H1 (cell line): ENCODE results near the gene OR2D3. TPM values are rescaled to one million over a fixed set of nuclear protein-coding genes. Genes with fewer than 3 reads are reported as not detected.

Experiments used
- CTCF ChIA-PET: fragments of 300-600 bp; sonication (Branson Sonifier 250); formaldehyde crosslinking; loops from one replicate; lab custom pipeline; 2021; ENCODE audit not compliant: partially characterized antibody; lab: Charles Lee
- POLR2A ChIA-PET: fragments of 300-600 bp; sonication (Branson Sonifier 250); formaldehyde crosslinking; loops from one replicate; lab custom pipeline; 2021; ENCODE audit warnings: inconsistent platforms; ENCODE audit not compliant: partially characterized antibody; lab: Charles Lee
- DNase-seq, 2 experiments: peaks; one replicate each; pipeline versions ENCODE4 v3.0.0 to v3.0.0-alpha.2; 2010 to 2022; ENCODE audit warnings: low spot score in 2 of 2, low read depth in 1 of 2, mixed read lengths in 1 of 2
- FAIRE-seq: peaks from 2 replicates; lab custom pipeline; 2011; peaks lifted over from hg19 to GRCh38; lab: Jason Lieb, UNC
- H2AFZ ChIP-seq: 2 replicates; pipeline ENCODE4 v1.8.1; 2012; ENCODE audit warnings: low read length, inconsistent platforms
- H2AK5ac ChIP-seq: 2 replicates; pipeline ENCODE4 v1.6.1; 2013; ENCODE audit warnings: low read depth, low read length
- H2BK120ac ChIP-seq: replicated peaks from 2 replicates; pipeline ENCODE3; 2013; ENCODE audit warnings: low read depth, low read length, inconsistent platforms
- H2BK12ac ChIP-seq: 2 replicates; pipeline ENCODE4 v1.6.1; 2013; ENCODE audit warnings: low read depth, low read length
- H2BK15ac ChIP-seq: 2 replicates; pipeline ENCODE4 v1.6.1; 2013; ENCODE audit warnings: low read length
- H2BK20ac ChIP-seq: 2 replicates; pipeline ENCODE4 v1.6.1; 2013; ENCODE audit warnings: low read length
- H2BK5ac ChIP-seq: 2 replicates; pipeline ENCODE4 v1.6.1; 2013; ENCODE audit warnings: low read depth, low read length
- H3K14ac ChIP-seq: 2 replicates; pipeline ENCODE4 v1.6.1; 2013; ENCODE audit warnings: inconsistent platforms; ENCODE audit not compliant: insufficient read length
- H3K18ac ChIP-seq: 2 replicates; pipeline ENCODE4 v1.6.1; 2013; ENCODE audit warnings: low read length; ENCODE audit errors: extremely low read depth
- H3K23ac ChIP-seq: 2 replicates; pipeline ENCODE4 v1.6.1; 2013; ENCODE audit warnings: inconsistent platforms; ENCODE audit not compliant: insufficient read length
- H3K23me2 ChIP-seq: 2 replicates; pipeline ENCODE4 v1.6.1; 2013; ENCODE audit warnings: low read depth, low read length
- H3K27ac ChIP-seq: 2 replicates; pipeline ENCODE4 v1.6.1; 2011; ENCODE audit warnings: low read depth, low read length, inconsistent platforms
- H3K27me3 ChIP-seq, 4 experiments: replicated peaks in 1 of 4; 1 replicate in 1 of 4; 2 replicates in 3 of 4; pipeline versions ENCODE4 v1.6.1 to v1.8.1; 2011 to 2013; ENCODE audit warnings: low read length in 3 of 4, mild to moderate bottlenecking in 3 of 4, inconsistent platforms in 2 of 4, mixed read lengths in 2 of 4, moderate library complexity in 1 of 4; ENCODE audit not compliant: control insufficient read depth in 3 of 4, insufficient read depth in 3 of 4; ENCODE audit errors: extremely low read depth in 1 of 4
- H3K36me3 ChIP-seq, 4 experiments: 2 replicates each; pipeline versions ENCODE4 v1.6.1 to v1.8.1; 2011 to 2013; ENCODE audit warnings: mild to moderate bottlenecking in 4 of 4, low read length in 3 of 4, moderate library complexity in 2 of 4, control low read depth in 1 of 4, inconsistent platforms in 1 of 4; ENCODE audit not compliant: insufficient read depth in 4 of 4, control insufficient read depth in 2 of 4
- H3K4ac ChIP-seq: replicated peaks from 2 replicates; pipeline ENCODE3; 2013; ENCODE audit warnings: low read length, low read depth, mixed read lengths, inconsistent platforms; ENCODE audit not compliant: insufficient read length
- H3K4me1 ChIP-seq, 4 experiments: replicated peaks in 1 of 4; 1 replicate in 1 of 4; 2 replicates in 3 of 4; pipeline versions ENCODE4 v1.6.1 to v1.8.1; 2011 to 2013; ENCODE audit warnings: low read length in 3 of 4, inconsistent platforms in 2 of 4, mixed read lengths in 1 of 4; ENCODE audit not compliant: insufficient read depth in 4 of 4, control insufficient read depth in 3 of 4
- H3K4me2 ChIP-seq, 2 experiments: 2 replicates each; pipeline versions ENCODE4 v1.6.1 to v1.8.1; 2011 to 2013; ENCODE audit warnings: low read depth in 2 of 2, low read length in 2 of 2, control low read depth in 1 of 2, inconsistent platforms in 1 of 2, mild to moderate bottlenecking in 1 of 2; ENCODE audit not compliant: insufficient read depth in 1 of 2
- H3K4me3 ChIP-seq, 4 experiments: fragments of 200-600, 300-600 bp in 1 of 4; sonication (generic), shearing (Covaris generic), sonication (Bioruptor Twin) in 1 of 4; 2 replicates each; pipeline versions ENCODE4 v1.5.1 to v1.8.1; 2011 to 2016; ENCODE audit warnings: low read length in 4 of 4, low read depth in 3 of 4, control low read depth in 2 of 4, inconsistent platforms in 2 of 4, mild to moderate bottlenecking in 2 of 4, mixed read lengths in 1 of 4, moderate library complexity in 1 of 4; ENCODE audit not compliant: insufficient read depth in 2 of 4; ENCODE audit errors: extremely low read depth in 1 of 4
- H3K56ac ChIP-seq: replicated peaks from 2 replicates; pipeline ENCODE3; 2013; ENCODE audit warnings: low read depth, mild to moderate bottlenecking, mixed read lengths, low read length, inconsistent platforms; ENCODE audit not compliant: insufficient read length
- H3K79me1 ChIP-seq: 2 replicates; pipeline ENCODE4 v1.6.1; 2013; ENCODE audit warnings: low read depth, low read length, control low read depth
- H3K79me2 ChIP-seq, 2 experiments: 2 replicates each; pipeline versions ENCODE4 v1.6.1 to v1.8.1; 2012 to 2013; ENCODE audit warnings: low read length in 2 of 2, mild to moderate bottlenecking in 2 of 2, inconsistent platforms in 1 of 2; ENCODE audit not compliant: insufficient read depth in 2 of 2, control insufficient read depth in 1 of 2
- H3K9ac ChIP-seq, 4 experiments: replicated peaks in 1 of 4; 1 replicate in 1 of 4; 2 replicates in 3 of 4; pipeline versions ENCODE4 v1.6.1 to v1.8.1; 2011 to 2013; ENCODE audit warnings: low read depth in 3 of 4, low read length in 3 of 4, control low read depth in 2 of 4, mild to moderate bottlenecking in 2 of 4, moderate library complexity in 2 of 4, inconsistent platforms in 1 of 4; ENCODE audit errors: extremely low read depth in 1 of 4
- H3K9me3 ChIP-seq, 2 experiments: 2 replicates each; pipeline versions ENCODE4 v1.6.1 to v1.8.1; 2012 to 2013; ENCODE audit warnings: mild to moderate bottlenecking in 2 of 2, moderate library complexity in 2 of 2, control low read depth in 1 of 2, inconsistent platforms in 1 of 2, low read depth in 1 of 2, low read length in 1 of 2, mixed read lengths in 1 of 2; ENCODE audit not compliant: insufficient read depth in 2 of 2
- H4K20me1 ChIP-seq, 2 experiments: replicated peaks in 1 of 2; 2 replicates each; pipeline versions ENCODE3 to v1.8.1; 2011 to 2013; ENCODE audit warnings: inconsistent platforms in 2 of 2, low read length in 2 of 2, mild to moderate bottlenecking in 1 of 2; ENCODE audit not compliant: insufficient read depth in 2 of 2, control insufficient read depth in 1 of 2
- H4K5ac ChIP-seq: 2 replicates; pipeline ENCODE4 v1.6.1; 2013; ENCODE audit warnings: low read length, low read depth, mixed read lengths, inconsistent platforms; ENCODE audit not compliant: insufficient read length
- H4K8ac ChIP-seq: 2 replicates; pipeline ENCODE4 v1.8.0; 2013; ENCODE audit warnings: mild to moderate bottlenecking, moderate library complexity, low read length, inconsistent platforms; ENCODE audit not compliant: insufficient read depth; ENCODE audit errors: extremely low read depth
- H4K91ac ChIP-seq: replicated peaks from 2 replicates; pipeline ENCODE3; 2013; ENCODE audit warnings: low read length, mixed read lengths, inconsistent platforms; ENCODE audit not compliant: insufficient read length
- GABPA ChIP-seq: IDR thresholded peaks from 2 replicates; pipeline ENCODE4 v1.6.1; 2011; ENCODE audit warnings: mild to moderate bottlenecking, low read length, moderate library complexity, borderline replicate concordance; ENCODE audit not compliant: insufficient read depth
- KDM5A ChIP-seq: fragments of 200-600 bp; IDR thresholded peaks from 2 replicates; pipeline ENCODE4 v1.7.1; 2012; ENCODE audit warnings: mild to moderate bottlenecking, low read length, inconsistent platforms, mixed read lengths
- SRF ChIP-seq: IDR thresholded peaks from 2 replicates; pipeline ENCODE4 v1.6.1; 2011; ENCODE audit warnings: mild to moderate bottlenecking, low read depth, low read length, moderate library complexity
- TAF7 ChIP-seq: optimal IDR thresholded peaks from 2 replicates; pipeline ENCODE3; 2011; ENCODE audit warnings: low read depth, mild to moderate bottlenecking, inconsistent platforms, low read length, moderate library complexity, borderline replicate concordance
- ZNF274 ChIP-seq: IDR thresholded peaks from 2 replicates; pipeline ENCODE4 v1.7.0; 2012; ENCODE audit warnings: low read length, borderline replicate concordance; ENCODE audit errors: extremely low read depth
- WGBS, 2 experiments: shearing (Covaris generic) in 1 of 2; methylation state at CpG; one replicate each; pipeline versions ENCODE4 v1.1.6 to v1.1.7; 2013 to 2015; ENCODE audit warnings: low lambda C conversion rate in 2 of 2, mixed read lengths in 2 of 2, inconsistent platforms in 1 of 2, low coverage in 1 of 2, missing lambda C conversion rate in 1 of 2; ENCODE audit not compliant: insufficient replicate concordance in 2 of 2, insufficient coverage in 1 of 2, insufficient read length in 1 of 2; ENCODE audit errors: extremely low coverage in 1 of 2, missing lambda C conversion rate in 1 of 2; 5-methylcytosine and 5-hydroxymethylcytosine counted together
- polyA plus RNA-seq, 7 experiments: library from polyadenylated mRNA; depleted of rRNA in 3 of 7; stranded (reverse) in 5 of 7; unstranded in 2 of 7; fragments of >200 nt in 5 of 7; fragments of 200-250 nt in 2 of 7; gene quantifications; 1 replicate in 5 of 7; 2 replicates in 1 of 7; 4 replicates in 1 of 7; pipeline versions ENCODE4 v1.2.1 to v1.2.3, GENCODE V29; 2011 to 2013; ENCODE audit warnings: missing spikeins in 2 of 7, mixed read lengths in 2 of 7
- total RNA-seq: library from RNA; stranded (reverse); fragmentation: NEBNext Ultra II Directional; extraction: Animal tissue kit (Norgen Biotek cat#: 25700); gene quantifications from 2 replicates; pipeline ENCODE4 v1.2.1, GENCODE V29; 2021
- TF ChIP-seq, protein P1 (sequence below): IDR thresholded peaks from 2 replicates; pipeline ENCODE4 v1.6.1; 2011; ENCODE audit warnings: low read length, improper control_type of control experiment

The OR2D3 gene
- total and polyA plus RNA-seq, 2 of the 8 experiments (the other 6 are each of a cell fraction or from before 2014, with no cell fraction given) = not detected

DNA sequence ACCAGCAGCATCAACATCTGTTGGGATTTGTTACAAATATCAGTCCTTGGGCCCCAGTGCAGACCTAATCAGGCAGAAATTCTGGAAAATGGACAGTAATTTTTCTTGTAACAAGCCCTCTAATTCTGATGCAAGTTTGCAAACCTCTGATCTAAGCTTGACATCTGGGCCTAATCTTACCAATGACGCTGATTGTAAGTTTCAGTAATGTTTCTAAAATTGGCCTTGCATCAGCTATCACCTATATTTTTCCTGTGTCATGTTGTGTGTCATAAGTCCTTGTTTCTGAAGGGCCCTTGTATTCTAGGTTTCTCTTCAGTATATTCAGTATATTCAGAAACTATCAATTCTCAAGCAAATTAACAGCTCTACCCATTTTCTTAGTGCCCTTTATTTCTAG lies 41.9 kb downstream of the OR2D3 start:
- Histone ChIP-seq H3K23me2 (no peaks in the 10 kb centered on the region), H4K91ac (no peak overlapping the region), H2BK120ac (no peak overlapping the region), H2BK12ac (no peak overlapping the region), H3K36me3 (peaks cover 0 to 3% (median 0%) of the 10 kb centered on the region in 4 experiments; a peak in 3 of 8 replicates), H3K27me3 (no peaks in the 10 kb centered on the region), H4K8ac (no peak overlapping the region), H3K56ac (no peak overlapping the region), H2BK20ac (no peak overlapping the region), H2BK5ac (no peak overlapping the region), H3K4me2 (no peak overlapping the region), H3K18ac (no peak overlapping the region), H3K23ac (no peak overlapping the region), H2AFZ (no peak overlapping the region), H3K4ac (no peak overlapping the region), H3K4me1 (no peaks in the 10 kb centered on the region), H3K4me3 (no peak overlapping the region), H3K9me3 (no peaks in the 10 kb centered on the region), H2AK5ac (no peak overlapping the region), H3K79me1 (no peaks in the 10 kb centered on the region), H3K79me2 (no peaks in the 10 kb centered on the region), H3K9ac (no peak overlapping the region), H4K5ac (no peak overlapping the region), H4K20me1 (peaks cover 0 to 1% of the 10 kb centered on the region in 2 experiments), H3K27ac (no peak overlapping the region), H3K14ac (no peak overlapping the region), H2BK15ac (no peak overlapping the region)
- CTCF ChIA-PET = no interaction called here
- TF ChIP-seq TAF7 (no peak), GABPA (no peak), SRF (no peak), ZNF274 (no peak), KDM5A (no peak)
- TF ChIP-seq, protein P1, sequence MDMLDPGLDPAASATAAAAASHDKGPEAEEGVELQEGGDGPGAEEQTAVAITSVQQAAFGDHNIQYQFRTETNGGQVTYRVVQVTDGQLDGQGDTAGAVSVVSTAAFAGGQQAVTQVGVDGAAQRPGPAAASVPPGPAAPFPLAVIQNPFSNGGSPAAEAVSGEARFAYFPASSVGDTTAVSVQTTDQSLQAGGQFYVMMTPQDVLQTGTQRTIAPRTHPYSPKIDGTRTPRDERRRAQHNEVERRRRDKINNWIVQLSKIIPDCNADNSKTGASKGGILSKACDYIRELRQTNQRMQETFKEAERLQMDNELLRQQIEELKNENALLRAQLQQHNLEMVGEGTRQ = no peak
- FAIRE-seq (no peak), DNase-seq (no peak)
- POLR2A ChIA-PET = no interaction called here
- 89% methylated on average over 1 of the region's 1 CpG; no CpG with 5 or more reads in 1 of the 2 experiments for WGBS, 2 experiments
